CD4-positive, alpha-beta T cell treated with Interleukin-15 for 4 hours (primary cell): ENCODE data around the gene XXYLT1.
"Not testable (repeated sequence)": the region's sequence is repeated elsewhere in the genome, so short reads cannot be mapped to it uniquely, and the experiment has no call there.

Experiments used
- DNase-seq: peaks from one replicate; pipeline ENCODE4 v3.0.0-alpha.2; 2020; ENCODE audit warnings: low spot score

Gene XXYLT1

DNA sequence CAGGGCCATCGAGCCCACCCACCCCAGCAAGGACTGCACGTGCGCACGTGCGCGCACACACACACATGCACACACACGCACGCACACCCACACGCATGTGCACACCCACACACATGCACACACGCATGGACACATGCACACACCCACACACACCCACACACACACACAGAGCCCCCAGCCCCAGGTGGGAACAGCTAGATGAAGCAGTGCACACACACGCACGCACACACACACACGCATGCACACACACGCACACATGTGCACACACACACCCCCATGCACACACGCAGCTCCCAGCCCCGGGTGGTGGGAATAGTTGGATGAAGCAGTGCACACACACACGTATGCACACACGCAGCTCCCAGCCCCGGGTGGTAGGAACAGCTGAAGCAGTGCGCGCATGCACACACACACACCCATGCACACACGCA is 158.6 kb downstream of the XXYLT1 start:
- no peak for DNase-seq

DNA sequence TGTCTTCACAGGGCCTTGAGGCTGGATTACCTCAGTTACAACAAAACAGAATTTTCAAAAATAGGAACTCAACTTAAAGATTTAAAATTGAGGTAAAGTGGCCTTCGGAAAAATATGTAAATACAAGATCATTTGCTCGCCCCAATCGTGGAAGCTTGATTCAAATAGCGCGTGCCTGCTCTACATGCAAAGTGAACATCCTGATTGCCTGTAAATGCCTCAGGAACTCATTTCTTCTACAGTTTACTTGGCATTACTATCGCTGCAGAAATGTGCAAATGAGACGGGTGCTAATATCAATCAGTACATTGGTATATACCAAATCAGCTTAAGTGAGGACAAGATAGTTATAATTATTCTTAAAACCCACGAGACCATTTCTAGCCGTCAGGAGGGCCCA is 159.2 kb downstream of the XXYLT1 start:
- DNase-seq, result no peak

DNA sequence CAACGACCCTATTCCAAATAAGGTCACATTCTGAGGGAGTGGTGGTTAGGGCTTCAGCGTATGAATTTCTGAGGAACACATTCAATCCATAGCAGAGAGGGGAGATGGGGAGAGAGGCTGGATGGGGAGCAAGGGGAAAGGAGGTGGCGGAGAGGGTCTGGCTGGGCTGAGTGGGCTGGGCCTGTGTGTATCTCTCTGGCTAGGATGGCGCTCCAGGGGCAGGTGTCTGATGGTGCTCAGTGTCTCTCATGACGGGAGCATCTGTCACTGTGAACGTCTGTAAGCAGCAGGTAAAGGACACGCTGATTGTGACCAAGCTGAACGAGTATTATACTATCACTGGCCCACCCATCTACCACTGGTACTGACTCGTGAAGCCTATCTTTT is 159.6 kb downstream of the XXYLT1 start:
- DNase-seq, result no peak

DNA sequence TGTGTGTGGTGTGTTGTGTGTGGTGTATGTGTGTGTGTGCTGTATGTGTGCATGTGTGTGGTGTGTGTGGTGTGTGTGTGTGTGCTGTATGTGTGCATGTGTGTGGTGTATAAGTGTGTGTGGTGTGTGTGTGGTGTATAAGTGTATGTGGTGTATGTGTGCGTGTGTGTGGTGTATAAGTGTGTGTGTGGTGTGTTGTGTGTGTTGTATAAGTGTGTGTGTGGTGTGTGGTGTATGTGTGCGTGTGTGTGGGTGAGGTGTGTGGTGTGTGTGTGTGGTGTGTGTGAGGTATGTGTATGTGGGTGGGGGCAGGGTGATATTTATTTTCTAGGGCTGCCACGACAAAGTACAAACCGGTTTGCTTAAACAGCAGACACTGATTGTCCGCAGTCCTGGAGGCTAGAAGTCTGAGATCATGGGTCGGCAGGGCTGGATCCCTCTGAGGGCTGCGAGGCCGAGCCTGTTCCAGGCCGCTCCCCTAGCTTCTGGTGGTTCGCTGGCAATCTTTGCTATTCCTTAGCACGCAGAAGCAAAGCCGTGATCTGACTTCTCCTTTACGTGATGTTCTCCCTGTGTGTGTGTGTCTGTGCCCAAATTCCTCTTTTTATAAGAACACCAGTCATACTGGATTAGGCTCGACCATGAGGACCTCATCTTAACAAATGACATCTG is 160.2 kb downstream of the XXYLT1 start:
- DNase-seq, result no peak

DNA sequence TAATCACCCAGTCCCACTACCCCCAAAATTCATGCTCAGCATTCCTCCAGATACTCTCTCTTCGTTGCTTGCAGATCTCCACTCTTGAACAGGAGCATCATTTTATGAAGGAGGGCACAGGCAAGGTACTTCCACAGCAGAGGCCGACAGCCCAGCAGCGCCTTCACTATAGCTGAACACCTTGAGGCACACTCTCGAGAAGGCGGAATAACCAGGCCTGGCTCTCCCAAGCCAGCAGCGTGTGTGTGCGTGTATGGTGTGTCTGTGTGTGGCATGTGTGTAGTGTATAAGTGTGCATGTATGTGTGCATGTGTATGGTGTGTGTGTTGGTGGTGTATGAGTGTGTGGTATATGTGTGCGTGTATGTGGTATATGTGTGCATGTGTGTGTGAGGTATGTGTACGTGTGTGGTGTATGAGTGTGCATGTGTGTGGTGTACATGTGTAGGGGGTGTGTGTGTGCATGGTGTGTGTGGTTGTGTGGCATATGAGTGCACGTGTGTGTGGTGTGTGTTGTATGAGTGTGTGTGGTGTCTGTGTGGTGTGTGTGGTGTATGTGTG is 161.8 kb downstream of the XXYLT1 start:
- no peak for DNase-seq

DNA sequence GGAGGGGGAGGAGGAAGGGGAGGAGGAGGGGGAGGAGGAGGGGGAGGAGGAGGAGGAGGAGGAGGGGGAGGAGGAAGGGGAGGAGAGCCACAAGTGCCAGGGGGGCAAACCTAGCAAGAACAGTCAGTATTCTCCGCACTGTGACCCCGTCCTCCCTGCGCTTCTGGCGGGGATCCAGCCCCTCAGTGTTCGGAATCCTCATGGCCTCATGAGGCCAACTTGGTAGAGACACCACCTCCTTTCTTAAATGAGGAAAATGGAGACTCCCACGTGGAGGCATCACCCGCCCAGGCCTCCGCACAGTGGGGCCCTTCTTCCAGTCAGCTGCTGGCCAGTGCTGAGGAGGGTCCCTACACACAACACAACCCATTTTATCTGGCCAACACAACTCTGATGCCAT is 163.4 kb downstream of the XXYLT1 start:
- no peak for DNase-seq

DNA sequence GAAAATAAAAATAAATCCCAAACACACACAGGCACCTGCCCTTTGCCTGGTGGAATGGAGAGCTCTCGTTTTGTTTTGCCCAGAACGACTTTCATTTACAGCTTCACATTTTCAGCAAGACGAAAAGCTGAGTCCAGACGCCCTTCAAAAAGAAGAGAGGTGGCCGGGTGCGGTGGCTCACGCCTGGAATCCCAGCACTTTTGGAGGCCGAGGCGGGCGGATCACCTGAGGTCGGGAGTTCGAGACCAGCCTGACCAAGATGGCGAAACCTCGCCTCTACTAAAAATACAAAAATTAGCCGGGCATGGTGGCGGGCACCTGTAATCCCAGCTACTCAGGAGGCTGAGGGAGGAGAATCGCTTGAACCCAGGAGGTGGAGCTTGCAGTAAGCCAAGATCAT is 163.9 kb downstream of the XXYLT1 start:
- not testable (repeated sequence) for DNase-seq

DNA sequence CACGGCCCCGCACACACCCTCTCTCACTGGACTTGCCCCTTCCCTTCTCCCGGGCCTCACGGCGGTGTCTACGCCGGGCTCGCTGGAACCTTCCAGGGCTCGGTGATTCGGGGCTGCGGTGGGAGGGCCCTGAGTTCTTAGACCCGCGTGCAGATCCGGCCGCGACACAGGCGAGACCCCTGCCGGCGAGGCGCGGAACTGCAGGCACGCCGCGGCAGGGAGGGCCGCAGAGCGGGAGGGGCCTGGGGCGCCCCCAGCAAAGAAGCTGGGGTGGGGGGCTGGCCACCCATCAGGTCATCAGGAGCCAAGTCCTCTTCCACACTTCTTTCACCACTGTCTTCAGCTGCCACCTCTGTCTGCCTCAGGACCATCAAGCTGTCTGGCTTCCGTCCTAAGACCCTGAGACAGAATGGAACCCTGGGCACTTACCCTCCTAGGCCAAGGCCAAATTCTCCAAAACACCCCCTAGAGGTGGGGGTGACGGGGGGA is 164.5 kb downstream of the XXYLT1 start:
- DNase-seq, result peak; percentile 61

DNA sequence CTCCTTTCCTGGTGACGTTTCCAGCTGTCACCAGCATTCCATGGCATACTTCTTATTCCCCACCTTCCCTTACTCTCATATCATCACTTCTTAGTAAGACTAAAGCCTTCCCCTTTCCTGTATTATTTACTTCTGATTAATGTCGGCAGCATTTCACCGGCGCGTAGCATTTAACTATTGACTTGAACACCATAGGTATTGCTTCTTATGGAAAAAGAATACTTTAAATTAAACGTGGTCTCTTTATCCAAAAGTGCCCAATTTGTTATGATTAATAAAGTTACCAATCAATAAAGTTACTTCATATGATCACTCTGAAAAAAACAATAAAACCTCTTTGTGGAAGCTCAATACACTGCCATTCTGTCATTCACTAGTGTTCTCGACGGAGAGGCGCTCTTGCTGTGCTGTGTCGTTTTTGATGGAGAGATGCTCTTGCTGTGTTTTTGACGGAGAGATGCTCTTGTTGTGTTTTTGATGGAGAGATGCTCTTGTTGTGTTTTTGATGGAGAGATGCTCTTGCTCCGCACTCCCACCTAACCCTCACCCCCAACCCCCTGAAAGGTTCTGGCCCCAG is 165.0 kb downstream of the XXYLT1 start:
- DNase-seq, result no peak

DNA sequence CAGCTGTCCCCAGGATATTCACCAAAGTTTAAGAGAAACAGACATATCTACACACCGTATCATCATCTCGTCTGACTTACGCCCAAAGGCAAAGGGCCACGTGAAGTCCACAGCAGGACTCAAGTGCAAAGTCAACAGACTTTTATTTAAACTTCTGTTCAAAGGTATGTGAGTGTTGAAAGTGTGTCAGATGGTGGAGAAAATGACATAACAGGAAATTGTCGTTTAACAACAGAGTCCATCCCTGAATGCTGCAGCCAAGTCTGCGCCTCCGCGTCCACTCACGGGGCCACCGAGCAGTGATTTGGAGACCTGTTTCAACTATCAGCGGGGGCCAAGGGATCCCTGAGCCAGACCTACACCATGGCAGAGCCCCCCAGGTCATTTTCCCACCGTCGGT is 165.6 kb downstream of the XXYLT1 start:
- DNase-seq, result no peak

DNA sequence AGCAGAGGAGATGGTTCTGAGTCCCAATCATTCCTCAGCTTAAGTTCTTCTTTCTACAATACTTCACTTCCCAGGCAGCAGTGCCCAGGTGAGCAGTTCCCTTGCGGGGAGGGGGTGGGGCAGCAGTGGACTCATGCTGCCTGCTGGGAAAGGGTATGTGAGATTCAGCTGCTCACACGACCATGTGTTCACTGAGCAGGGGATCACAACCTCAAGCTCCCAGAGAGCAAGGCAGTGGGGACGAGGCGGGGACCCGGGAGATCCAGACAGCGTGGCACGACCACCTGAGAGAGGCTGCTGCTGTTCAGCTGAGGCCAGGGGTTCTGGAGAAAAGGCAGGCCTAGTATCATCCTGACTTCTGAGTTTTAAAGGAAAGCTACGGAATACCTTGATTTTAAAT is 166.6 kb downstream of the XXYLT1 start:
- DNase-seq, result no peak

DNA sequence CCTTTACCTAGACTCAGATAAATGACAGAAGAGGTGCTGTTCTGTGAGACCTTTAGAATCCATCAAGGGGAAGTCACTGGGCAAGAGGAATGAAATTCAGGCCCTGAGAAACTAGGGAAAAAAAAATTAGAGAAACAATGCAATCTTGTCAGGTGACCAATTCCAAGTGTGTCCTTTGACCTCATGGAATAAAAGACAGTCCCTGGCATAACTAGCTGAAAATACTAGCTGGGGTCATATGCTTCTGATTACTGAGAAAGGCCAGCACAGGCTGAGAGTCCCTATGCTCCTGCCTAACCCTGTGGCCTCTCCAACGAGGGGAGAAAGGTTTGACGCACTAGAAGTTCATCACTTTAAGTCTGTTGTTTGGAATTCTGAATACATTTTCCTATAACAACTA is 167.3 kb downstream of the XXYLT1 start:
- no peak for DNase-seq

DNA sequence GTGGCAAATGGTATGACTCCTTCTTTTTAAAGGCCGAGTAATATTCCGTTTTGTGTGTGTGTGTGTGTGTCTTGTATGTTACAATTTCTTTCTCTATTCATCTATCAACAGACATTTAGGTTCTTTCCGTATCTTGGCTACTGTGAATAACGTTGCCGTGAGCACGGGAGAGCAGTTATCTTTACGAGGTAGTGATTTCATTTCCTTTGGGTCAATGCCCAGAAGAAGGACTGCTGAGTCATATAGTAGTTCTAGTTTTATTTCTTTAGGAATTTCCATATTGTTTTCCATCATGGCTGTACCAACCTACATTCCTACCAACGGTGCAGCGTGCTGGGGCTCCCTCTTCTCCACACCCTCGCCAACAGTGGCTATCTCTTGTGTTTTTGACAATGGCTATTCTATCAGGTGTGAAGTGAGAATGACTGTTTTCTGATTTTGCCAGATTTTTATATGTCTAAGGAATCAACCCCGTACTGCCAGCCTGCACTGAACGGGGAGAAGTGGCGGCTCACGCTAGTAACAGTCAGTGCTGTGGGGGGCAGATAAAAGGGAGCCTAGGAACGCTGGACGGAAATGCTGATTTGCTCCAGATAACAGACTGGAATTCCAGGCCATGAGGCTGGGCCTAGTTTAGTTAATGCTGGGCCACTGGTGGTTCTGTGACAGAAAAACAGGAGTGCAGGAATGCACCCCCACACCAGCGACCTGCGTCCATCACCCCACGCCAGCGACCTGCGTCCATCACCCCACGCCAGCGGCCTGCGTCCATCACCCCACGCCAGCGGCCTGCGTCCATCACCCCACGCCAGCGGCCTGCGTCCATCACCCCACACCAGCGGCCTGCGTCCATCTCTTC is 168.1 kb downstream of the XXYLT1 start:
- no peak for DNase-seq

DNA sequence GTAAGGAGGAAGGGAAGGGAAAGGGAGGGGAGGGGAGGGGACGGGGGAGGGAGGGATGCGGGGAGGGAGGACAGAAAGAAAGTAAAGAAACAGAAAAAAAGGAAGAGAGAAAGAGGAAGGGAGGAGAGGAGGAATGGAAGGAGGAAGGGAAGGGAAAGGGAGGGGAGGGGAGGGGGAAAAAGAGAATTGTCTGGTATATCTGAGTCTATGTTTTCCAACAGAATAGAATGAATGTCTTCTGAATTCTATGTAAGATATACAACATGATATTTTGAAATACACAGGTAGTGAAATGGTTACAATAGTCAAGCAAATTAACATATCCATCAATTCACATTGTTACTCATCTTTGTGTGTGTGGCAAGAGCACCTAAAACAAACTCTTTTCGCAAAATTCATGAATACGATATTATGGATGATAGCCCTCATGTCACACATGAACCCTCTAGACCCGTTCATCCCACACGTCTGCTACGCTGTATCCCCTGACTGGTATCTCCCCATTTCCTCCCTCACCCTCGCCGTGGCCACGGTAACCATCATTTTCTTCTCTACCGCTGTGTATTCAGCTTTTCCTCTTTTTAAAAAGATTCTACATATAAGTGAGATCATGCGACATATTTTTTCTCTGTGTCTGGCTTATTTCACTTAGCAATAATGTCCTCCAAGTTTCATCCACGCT is 168.9 kb downstream of the XXYLT1 start:
- DNase-seq, result no peak

DNA sequence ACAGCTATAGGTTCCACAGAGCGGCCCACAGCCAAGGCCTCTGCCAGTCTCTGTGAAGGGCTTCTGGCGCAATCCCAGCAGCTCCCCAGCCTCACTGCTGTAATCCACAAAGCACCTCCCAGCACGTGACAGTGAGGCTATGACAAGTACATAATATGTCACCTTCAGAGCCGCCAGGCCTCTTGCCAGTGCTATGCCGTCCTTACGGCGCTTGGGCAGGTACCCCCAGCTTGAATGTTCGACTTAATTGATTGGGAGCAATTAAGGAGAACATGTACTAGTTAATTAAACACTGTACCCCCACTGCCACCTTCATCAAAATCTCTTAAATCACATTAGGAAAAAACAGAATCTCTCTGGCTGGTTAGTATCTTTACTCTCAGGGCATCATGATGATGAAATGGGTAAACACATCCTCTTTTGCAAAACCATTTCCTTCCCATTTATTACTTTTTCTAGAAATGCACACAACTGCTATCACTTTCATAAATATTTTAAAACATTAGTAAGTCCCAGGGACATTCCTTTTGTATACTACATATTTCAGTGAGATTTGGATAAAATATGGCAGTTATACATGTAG is 169.9 kb downstream of the XXYLT1 start:
- no peak for DNase-seq

DNA sequence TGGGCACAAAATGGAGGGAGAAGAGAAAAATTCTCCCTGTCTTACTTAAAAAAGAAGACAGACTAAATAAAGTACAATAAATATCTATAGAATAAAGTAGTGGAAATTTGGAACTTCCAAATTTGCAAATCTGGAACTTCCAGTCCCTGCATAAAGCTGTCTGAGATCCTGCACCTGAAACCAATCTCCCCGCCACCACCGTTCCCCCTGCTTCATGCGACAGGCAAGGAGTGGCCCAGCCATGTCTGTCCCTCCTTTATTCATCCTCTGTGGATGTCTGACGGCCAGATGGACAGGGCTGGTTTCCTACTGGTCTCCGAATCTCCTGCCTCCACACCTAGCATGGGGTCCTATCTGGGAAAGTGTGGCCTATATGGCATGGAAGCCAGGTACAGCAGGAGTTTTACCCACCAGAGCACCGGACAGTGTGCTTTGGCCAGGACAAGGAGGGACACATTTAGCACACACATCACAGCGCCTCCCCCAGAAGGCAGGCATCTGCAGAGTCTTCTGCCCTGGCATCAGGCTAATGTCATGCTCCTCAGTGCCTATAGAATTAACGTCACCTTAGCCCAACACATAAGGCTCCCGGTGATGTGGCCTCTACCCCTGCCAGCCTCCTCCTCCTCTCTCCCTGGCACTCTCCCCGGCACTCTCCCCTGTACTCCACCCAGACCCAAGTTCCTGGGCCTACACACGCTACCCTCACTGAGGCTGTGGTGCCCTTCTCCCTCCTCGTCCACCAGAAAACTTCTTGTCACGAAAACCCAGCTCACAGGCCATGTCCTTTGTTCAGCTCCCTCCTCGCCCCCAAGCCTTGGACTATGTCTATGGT is 170.8 kb downstream of the XXYLT1 start:
- no peak for DNase-seq

DNA sequence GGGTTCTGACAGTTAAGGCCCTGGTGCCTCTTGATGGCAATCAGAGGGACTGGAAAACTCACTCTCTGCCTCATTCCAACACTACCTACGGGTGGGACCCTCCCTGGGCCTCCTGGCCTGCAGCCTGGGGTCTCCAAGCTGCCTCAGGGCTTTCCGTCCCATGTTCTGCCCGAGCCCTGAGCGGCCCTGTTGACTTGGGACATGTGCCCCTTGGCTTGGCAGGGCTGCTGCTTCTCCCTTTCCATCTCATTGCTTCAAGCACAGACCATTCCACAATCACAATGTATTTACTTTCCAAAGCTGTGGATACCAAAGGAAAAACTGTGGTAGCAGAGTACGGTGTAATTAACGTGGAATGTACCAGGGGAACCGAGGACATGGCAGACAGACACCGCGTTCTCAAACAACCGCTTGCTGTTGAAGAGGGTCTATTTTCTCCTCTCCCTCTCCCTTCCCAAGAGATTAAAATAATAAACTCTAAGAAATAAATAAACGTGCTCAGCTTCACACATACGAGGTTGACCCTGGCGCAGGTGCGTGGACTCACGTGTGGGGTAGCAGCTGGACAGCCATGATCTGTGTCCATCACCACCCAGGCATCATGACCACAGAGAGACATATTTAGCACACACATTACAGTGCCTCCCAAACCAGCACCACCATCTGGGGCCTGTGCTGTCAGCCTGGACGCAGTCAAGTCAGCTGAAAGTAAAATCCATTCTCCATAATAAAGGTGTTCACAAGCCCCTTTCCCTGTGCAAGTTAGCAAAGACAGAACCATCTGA is 172.0 kb downstream of the XXYLT1 start:
- DNase-seq, result no peak

DNA sequence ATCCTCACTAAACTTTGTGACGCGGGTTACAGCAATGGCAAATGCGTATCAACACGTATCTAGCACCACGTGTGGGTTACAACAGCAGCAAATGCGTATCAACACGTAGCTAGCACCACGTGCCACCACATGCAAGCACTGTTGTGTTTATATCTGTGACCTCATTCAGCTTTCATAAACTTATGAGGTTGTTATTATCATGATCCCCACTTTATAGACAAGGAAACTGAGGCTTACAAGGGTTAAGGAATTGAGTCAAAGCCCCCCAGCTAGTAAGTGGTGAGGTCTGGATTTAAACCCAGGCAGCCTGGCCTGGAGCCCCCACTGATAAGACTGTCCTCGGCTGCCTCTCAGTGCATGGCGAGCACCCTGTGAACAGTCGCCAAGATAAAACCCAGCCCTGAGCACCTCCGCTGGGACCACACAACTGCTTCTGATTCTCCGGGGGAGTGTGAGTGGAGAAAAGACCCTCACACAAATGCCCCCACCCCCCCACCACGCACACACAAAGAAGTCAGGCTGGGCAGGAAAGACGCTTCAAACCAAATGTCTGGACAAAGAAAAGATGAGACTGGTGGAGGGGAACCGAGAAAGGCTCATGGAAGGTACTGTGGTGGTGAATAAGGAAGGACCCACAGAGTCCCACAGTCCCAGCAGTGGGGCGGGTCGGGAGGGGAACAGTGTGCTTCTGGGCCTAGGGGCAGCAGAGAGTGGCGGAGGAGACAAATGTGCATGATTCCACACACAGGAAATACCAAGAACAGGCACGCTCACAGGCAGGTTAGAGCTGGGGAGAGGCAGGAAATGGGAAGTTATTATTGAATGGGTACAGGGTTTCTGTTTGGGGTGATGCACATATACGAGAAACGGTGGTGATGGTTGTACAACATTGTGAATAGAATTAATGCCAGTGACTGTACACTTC is 173.4 kb downstream of the XXYLT1 start:
- DNase-seq, result no peak
